Measurements from ENCODE around the gene LIMCH1.
A peak's percentile ranks its signal among the peaks of the same experiment; 100 is the strongest.

LIMCH1 gene

GRCh38 chr4:41611881-41612871, 74.2 kb downstream of the LIMCH1 start:
- 18% methylated on average over 14 of the region's 14 CpGs for WGBS
- Histone ChIP-seq H3K4me3 (ENCODE audit: low read length) (peak overlapping the region; percentile 17; the same call in 1 of the 2 replicates), H3K27ac (ENCODE audit: low read depth, low read length) (peak overlapping the region; percentile 5; the same call in 1 of the 2 replicates), H3K36me3 (ENCODE audit: insufficient read depth, low read length) (no peaks in the 10 kb centered on the region), H3K27me3 (ENCODE audit: insufficient read depth, low read length) (peaks cover 23% of the 10 kb centered on the region), H3K4me1 (ENCODE audit: insufficient read depth, low read length) (peaks cover 36% of the 10 kb centered on the region), H3K9me3 (ENCODE audit: insufficient read depth, low read depth, low read length) (no peaks in the 10 kb centered on the region), H3K9ac (ENCODE audit: low read depth, low read length) (no peak overlapping the region)

DNA sequence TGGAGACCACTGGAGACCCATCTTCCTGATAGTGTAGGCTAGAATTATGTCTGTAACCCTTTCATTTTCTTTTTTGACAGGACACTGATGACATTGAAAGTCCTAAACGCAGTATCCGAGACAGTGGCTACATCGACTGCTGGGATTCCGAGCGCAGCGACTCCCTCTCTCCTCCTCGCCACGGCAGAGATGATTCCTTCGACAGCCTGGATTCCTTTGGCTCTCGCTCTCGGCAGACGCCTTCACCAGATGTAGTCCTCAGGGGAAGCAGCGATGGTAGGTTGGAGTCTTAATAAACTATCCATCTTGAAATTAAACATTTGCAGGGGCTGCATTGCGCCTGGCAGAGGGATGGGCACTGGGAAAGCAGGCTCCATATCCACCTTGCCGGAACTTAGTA, 75.4 kb downstream of the LIMCH1 start:
- Histone ChIP-seq H3K4me1 (ENCODE audit: insufficient read depth, low read length) (peaks cover 37% of the 10 kb centered on the region), H3K27me3 (ENCODE audit: insufficient read depth, low read length) (peaks cover 23% of the 10 kb centered on the region), H3K9ac (ENCODE audit: low read depth, low read length) (no peak overlapping the region), H3K27ac (ENCODE audit: low read depth, low read length) (no peak overlapping the region), H3K9me3 (ENCODE audit: insufficient read depth, low read depth, low read length) (no peaks in the 10 kb centered on the region), H3K4me3 (ENCODE audit: low read length) (peak overlapping the region; percentile 17; the same call in 1 of the 2 replicates), H3K36me3 (ENCODE audit: insufficient read depth, low read length) (no peaks in the 10 kb centered on the region)
- 29% methylated on average over 15 of the region's 15 CpGs for WGBS

DNA sequence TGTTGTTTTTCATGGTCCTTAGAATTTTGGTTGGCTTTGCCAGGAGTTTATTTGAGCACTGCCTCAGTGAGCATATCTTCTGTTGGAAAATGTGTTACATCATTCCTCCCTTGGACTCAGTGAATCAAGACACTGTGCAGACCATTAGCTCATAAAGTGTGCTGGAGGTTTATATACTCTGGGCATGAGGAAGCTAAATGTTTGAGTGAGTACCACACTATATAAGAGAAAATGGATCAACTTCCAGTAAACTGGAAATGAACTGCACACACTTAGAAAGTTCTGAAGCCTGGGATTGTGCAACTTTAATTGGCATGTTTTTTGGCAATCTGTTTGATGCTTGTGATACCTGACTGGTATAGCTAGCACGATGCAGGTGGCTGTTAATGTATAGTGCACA, 75.9 kb downstream of the LIMCH1 start:
- H3K4me1 ChIP-seq (ENCODE audit: insufficient read depth, low read length), result peaks cover 41% of the 10 kb centered on the region
- H3K27ac ChIP-seq (ENCODE audit: low read depth, low read length), result no peak overlapping the region
- H3K27me3 ChIP-seq (ENCODE audit: insufficient read depth, low read length), result peaks cover 23% of the 10 kb centered on the region
- no peaks in the 10 kb centered on the region for H3K36me3 ChIP-seq (ENCODE audit: insufficient read depth, low read length)
- no peaks in the 10 kb centered on the region for H3K9me3 ChIP-seq (ENCODE audit: insufficient read depth, low read depth, low read length)
- WGBS, result 86% methylated on average over 1 of the region's 1 CpG
- peak overlapping the region; percentile 17; the same call in 1 of the 2 replicates for H3K4me3 ChIP-seq (ENCODE audit: low read length)
- H3K9ac ChIP-seq (ENCODE audit: low read depth, low read length), result no peak overlapping the region

- no peak overlapping the region for H3K27ac ChIP-seq (ENCODE audit: low read depth, low read length)
- no peaks in the 10 kb centered on the region for H3K36me3 ChIP-seq (ENCODE audit: insufficient read depth, low read length)
- 92% methylated on average over 1 of the region's 2 CpGs for WGBS
- H3K4me1 ChIP-seq (ENCODE audit: insufficient read depth, low read length), result peaks cover 48% of the 10 kb centered on the region
- no peak overlapping the region for H3K9ac ChIP-seq (ENCODE audit: low read depth, low read length)
- no peak overlapping the region for H3K4me3 ChIP-seq (ENCODE audit: low read length)
- H3K9me3 ChIP-seq (ENCODE audit: insufficient read depth, low read depth, low read length), result no peaks in the 10 kb centered on the region
- H3K27me3 ChIP-seq (ENCODE audit: insufficient read depth, low read length), result peaks cover 23% of the 10 kb centered on the region
These were observed 76.6 kb downstream of the LIMCH1 start for GRCh38 chr4:41614519-41614918.

DNA sequence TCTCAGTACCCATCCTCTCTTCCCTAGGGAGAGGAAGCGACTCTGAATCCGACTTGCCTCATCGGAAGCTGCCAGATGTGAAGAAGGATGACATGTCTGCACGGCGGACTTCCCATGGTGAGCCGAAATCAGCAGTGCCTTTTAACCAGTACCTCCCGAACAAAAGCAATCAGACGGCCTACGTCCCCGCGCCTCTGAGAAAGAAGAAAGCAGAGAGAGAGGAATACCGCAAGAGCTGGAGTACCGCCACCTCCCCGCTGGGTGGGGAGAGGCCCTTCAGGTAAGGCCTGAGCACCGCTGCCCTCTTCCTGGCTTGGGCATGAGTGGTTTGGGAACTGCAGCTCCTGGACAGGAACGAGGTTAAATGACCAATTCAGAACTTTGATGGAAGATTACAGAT, 81.2 kb downstream of the LIMCH1 start:
- Histone ChIP-seq H3K27me3 (ENCODE audit: insufficient read depth, low read length) (peaks cover 8% of the 10 kb centered on the region), H3K9me3 (ENCODE audit: insufficient read depth, low read depth, low read length) (no peaks in the 10 kb centered on the region), H3K4me1 (ENCODE audit: insufficient read depth, low read length) (peaks cover 49% of the 10 kb centered on the region), H3K36me3 (ENCODE audit: insufficient read depth, low read length) (no peaks in the 10 kb centered on the region), H3K27ac (ENCODE audit: low read depth, low read length) (no peak overlapping the region), H3K4me3 (ENCODE audit: low read length) (no peak overlapping the region), H3K9ac (ENCODE audit: low read depth, low read length) (no peak overlapping the region)
- 70% methylated on average over 16 of the region's 16 CpGs for WGBS

DNA sequence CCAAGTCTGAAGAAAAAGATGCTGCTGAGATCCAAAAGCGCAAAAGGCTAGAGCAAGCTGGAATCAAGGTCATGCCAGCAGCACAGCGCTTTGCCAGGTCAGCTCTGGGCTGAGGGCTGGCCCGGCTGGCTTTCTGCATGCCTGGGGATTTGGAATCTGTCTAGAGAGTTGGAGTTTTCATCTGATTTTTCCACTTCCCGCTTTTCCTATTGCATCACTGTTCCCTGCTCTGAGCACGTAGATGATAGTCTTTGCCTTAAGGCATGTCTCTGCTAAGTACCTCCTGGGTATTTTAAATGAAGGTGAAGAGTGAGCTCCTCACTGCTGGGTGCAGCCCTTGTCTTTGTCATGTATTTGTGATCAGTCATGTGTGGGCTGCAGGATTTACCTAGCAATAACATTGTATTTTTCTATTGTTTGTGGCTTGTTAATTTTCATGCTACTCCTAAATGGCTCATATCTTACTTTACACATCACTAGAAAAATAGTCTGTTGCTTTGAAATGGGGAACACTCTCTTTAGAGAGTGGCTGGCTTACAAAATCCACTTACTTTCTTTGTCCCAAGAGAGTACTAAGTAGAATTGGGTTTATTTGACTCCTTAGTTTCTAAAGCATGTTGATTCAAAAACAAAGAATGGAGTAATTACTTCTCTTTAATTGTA, 82.8 kb downstream of the LIMCH1 start:
- Histone ChIP-seq H3K9ac (ENCODE audit: low read depth, low read length) (no peak overlapping the region), H3K36me3 (ENCODE audit: insufficient read depth, low read length) (no peaks in the 10 kb centered on the region), H3K27ac (ENCODE audit: low read depth, low read length) (peak overlapping the region; percentile 65; the same call in 1 of the 2 replicates), H3K9me3 (ENCODE audit: insufficient read depth, low read depth, low read length) (no peaks in the 10 kb centered on the region), H3K27me3 (ENCODE audit: insufficient read depth, low read length) (no peaks in the 10 kb centered on the region), H3K4me3 (ENCODE audit: low read length) (no peak overlapping the region), H3K4me1 (ENCODE audit: insufficient read depth, low read length) (peaks cover 46% of the 10 kb centered on the region)
- WGBS, result 44% methylated on average over 5 of the region's 5 CpGs

- Histone ChIP-seq H3K4me1 (ENCODE audit: insufficient read depth, low read length) (peaks cover 46% of the 10 kb centered on the region), H3K9ac (ENCODE audit: low read depth, low read length) (no peak overlapping the region), H3K27ac (ENCODE audit: low read depth, low read length) (no peak overlapping the region), H3K36me3 (ENCODE audit: insufficient read depth, low read length) (no peaks in the 10 kb centered on the region), H3K4me3 (ENCODE audit: low read length) (no peak overlapping the region), H3K27me3 (ENCODE audit: insufficient read depth, low read length) (no peaks in the 10 kb centered on the region), H3K9me3 (ENCODE audit: insufficient read depth, low read depth, low read length) (no peaks in the 10 kb centered on the region)
- WGBS, result 72% methylated on average over 2 of the region's 2 CpGs
These were observed 84.8 kb downstream of the LIMCH1 start for GRCh38 chr4:41622787-41623186.

GRCh38 chr4:41624765-41625164, 86.8 kb downstream of the LIMCH1 start:
- H3K27me3 ChIP-seq (ENCODE audit: insufficient read depth, low read length), result no peaks in the 10 kb centered on the region
- no peaks in the 10 kb centered on the region for H3K36me3 ChIP-seq (ENCODE audit: insufficient read depth, low read length)
- H3K9me3 ChIP-seq (ENCODE audit: insufficient read depth, low read depth, low read length), result no peaks in the 10 kb centered on the region
- WGBS, result 92% methylated on average over 3 of the region's 3 CpGs
- peaks cover 32% of the 10 kb centered on the region for H3K4me1 ChIP-seq (ENCODE audit: insufficient read depth, low read length)
- no peak overlapping the region for H3K27ac ChIP-seq (ENCODE audit: low read depth, low read length)
- H3K9ac ChIP-seq (ENCODE audit: low read depth, low read length), result no peak overlapping the region
- no peak overlapping the region for H3K4me3 ChIP-seq (ENCODE audit: low read length)

GRCh38 chr4:41625531-41625930, 87.6 kb downstream of the LIMCH1 start:
- no peaks in the 10 kb centered on the region for H3K27me3 ChIP-seq (ENCODE audit: insufficient read depth, low read length)
- no peaks in the 10 kb centered on the region for H3K9me3 ChIP-seq (ENCODE audit: insufficient read depth, low read depth, low read length)
- H3K27ac ChIP-seq (ENCODE audit: low read depth, low read length), result no peak overlapping the region
- no peaks in the 10 kb centered on the region for H3K36me3 ChIP-seq (ENCODE audit: insufficient read depth, low read length)
- no peak overlapping the region for H3K9ac ChIP-seq (ENCODE audit: low read depth, low read length)
- peaks cover 25% of the 10 kb centered on the region for H3K4me1 ChIP-seq (ENCODE audit: insufficient read depth, low read length)
- H3K4me3 ChIP-seq (ENCODE audit: low read length), result no peak overlapping the region
- WGBS, result 89% methylated on average over 4 of the region's 5 CpGs

- H3K27ac ChIP-seq (ENCODE audit: low read depth, low read length), result no peak overlapping the region
- 100% methylated on average over 1 of the region's 2 CpGs for WGBS
- no peaks in the 10 kb centered on the region for H3K36me3 ChIP-seq (ENCODE audit: insufficient read depth, low read length)
- no peaks in the 10 kb centered on the region for H3K27me3 ChIP-seq (ENCODE audit: insufficient read depth, low read length)
- no peak overlapping the region for H3K4me3 ChIP-seq (ENCODE audit: low read length)
- peaks cover 16% of the 10 kb centered on the region for H3K4me1 ChIP-seq (ENCODE audit: insufficient read depth, low read length)
- H3K9me3 ChIP-seq (ENCODE audit: insufficient read depth, low read depth, low read length), result no peaks in the 10 kb centered on the region
- no peak overlapping the region for H3K9ac ChIP-seq (ENCODE audit: low read depth, low read length)
These were observed 91.0 kb downstream of the LIMCH1 start for GRCh38 chr4:41628936-41629335.

- Histone ChIP-seq H3K9ac (ENCODE audit: low read depth, low read length) (no peak overlapping the region), H3K27me3 (ENCODE audit: insufficient read depth, low read length) (no peaks in the 10 kb centered on the region), H3K27ac (ENCODE audit: low read depth, low read length) (no peak overlapping the region), H3K9me3 (ENCODE audit: insufficient read depth, low read depth, low read length) (no peaks in the 10 kb centered on the region), H3K4me1 (ENCODE audit: insufficient read depth, low read length) (0 out of 2 replicates have a peak, but pooled peaks cover 7% of the 10 kb centered on the region), H3K36me3 (ENCODE audit: insufficient read depth, low read length) (no peaks in the 10 kb centered on the region), H3K4me3 (ENCODE audit: low read length) (no peak overlapping the region)
- 95% methylated on average over 2 of the region's 3 CpGs for WGBS
These were observed 93.6 kb downstream of the LIMCH1 start for GRCh38 chr4:41631523-41631922.

All from HUES64 (cell line).